ENCODE data around the gene RIIAD1. TPM values are rescaled to one million over a fixed set of nuclear protein-coding genes. Genes with fewer than 3 reads are reported as not detected.

The RIIAD1 gene
- total RNA-seq (2022; extraction: Qiagen RNA extraction; ENCODE audit: low read depth), result not detected in 5 replicates

GRCh38 chr1:151720974-151721787 lies at the start of gene RIIAD1:
RIIAD1 (plus strand) TSS chr1:151721522; CDS start chr1:151721537, 15 bp downstream.

GRCh38 chr1:151716771-151717631 lies 4.3 kb upstream of the RIIAD1 start, which contains the start of gene CELF3:
CELF3 (minus strand) TSS chr1:151716803; CDS start chr1:151716020, 783 bp downstream.

GRCh38 chr1:151762941-151763921 lies 41.9 kb downstream of the RIIAD1 start, which contains the start of gene MRPL9:
MRPL9 (minus strand) TSS chr1:151763496; CDS start chr1:151763479, 17 bp downstream.

Other genes starting within 250 kb of the RIIAD1 start
- 1.2 to 2.2 TPM (median 1.4 TPM) in 5 replicates for gene CGN, start 210.1 kb upstream of the RIIAD1 start, total RNA-seq (2022; extraction: Qiagen RNA extraction; ENCODE audit: low read depth)
- 14.0 to 16.7 TPM (median 14.3 TPM) in 5 replicates for gene TUFT1, start 181.2 kb upstream of the RIIAD1 start, total RNA-seq (2022; extraction: Qiagen RNA extraction; ENCODE audit: low read depth)
- 6.8 to 10.9 TPM (median 7.5 TPM) in 5 replicates for gene SNX27, start 109.5 kb upstream of the RIIAD1 start, total RNA-seq (2022; extraction: Qiagen RNA extraction; ENCODE audit: low read depth)
- gene CELF3, start 4.7 kb upstream of the RIIAD1 start, total RNA-seq (2022; extraction: Qiagen RNA extraction; ENCODE audit: low read depth), result not detected in 5 replicates
- 69.1 to 95.3 TPM (median 81.1 TPM) in 5 replicates for gene MRPL9, start 42.0 kb downstream of the RIIAD1 start, total RNA-seq (2022; extraction: Qiagen RNA extraction; ENCODE audit: low read depth)
- 5.4 to 6.3 TPM (median 6.2 TPM) in 5 replicates for gene TDRKH, start 69.0 kb downstream of the RIIAD1 start, total RNA-seq (2022; extraction: Qiagen RNA extraction; ENCODE audit: low read depth)
- not detected in 5 replicates for gene LINGO4, start 83.9 kb downstream of the RIIAD1 start, total RNA-seq (2022; extraction: Qiagen RNA extraction; ENCODE audit: low read depth)
- not detected in 5 replicates for gene RORC, start 110.3 kb downstream of the RIIAD1 start, total RNA-seq (2022; extraction: Qiagen RNA extraction; ENCODE audit: low read depth)
- gene C2CD4D, start 118.3 kb downstream of the RIIAD1 start, total RNA-seq (2022; extraction: Qiagen RNA extraction; ENCODE audit: low read depth), result not detected in 5 replicates
- gene THEM5, start 132.2 kb downstream of the RIIAD1 start, total RNA-seq (2022; extraction: Qiagen RNA extraction; ENCODE audit: low read depth), result not detected in 5 replicates
- gene THEM4, start 188.0 kb downstream of the RIIAD1 start, total RNA-seq (2022; extraction: Qiagen RNA extraction; ENCODE audit: low read depth), result 12.1 to 15.5 TPM (median 14.1 TPM) in 5 replicates

Data from A549 treated with RU486 at 1 μM for 4 hours (cell line).